ENCODE data around the gene KCNC3.

GRCh38 chr19:50281491-50281890 is 47.7 kb downstream of the KCNC3 start:
- TF ChIP-seq CTCF (IDR thresholded peaks at IDR 0.05) (no peak), POLR2A (IDR thresholded peaks at IDR 0.05) (no peak), EP300 (IDR thresholded peaks at IDR 0.05) (no peak)
